Glomerular visceral epithelial cell (primary cell): Measurements from ENCODE around the gene TSPYL1.
"Not testable (repeated sequence)": the region's sequence is repeated elsewhere in the genome, so short reads cannot be mapped to it uniquely, and the experiment has no call there.

Experiments
- DNase-seq: peaks from one replicate; pipeline ENCODE4 v3.0.0-alpha.2; 2016; ENCODE audit errors: extremely low spot score

Gene TSPYL1

DNA sequence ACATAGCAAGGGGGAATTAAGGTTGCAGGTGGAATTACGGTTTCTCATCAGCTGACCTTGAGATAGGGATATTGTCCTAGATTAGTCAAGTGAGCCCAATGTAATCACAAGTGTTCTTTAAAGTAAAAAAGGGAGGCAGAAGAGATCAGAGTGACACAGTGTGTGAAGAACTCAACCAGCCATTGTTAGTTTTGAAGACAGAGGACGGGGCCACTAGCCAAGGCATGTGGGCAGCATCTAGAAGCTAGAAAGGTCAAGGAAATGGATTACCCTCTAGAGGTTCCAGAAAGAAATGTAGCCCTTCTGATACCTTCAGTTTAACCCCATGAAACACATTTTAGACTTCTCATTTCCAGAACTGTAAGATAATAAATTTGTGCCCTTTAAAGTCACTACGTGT, 18.5 kb upstream of the TSPYL1 start:
- no peak for DNase-seq

DNA sequence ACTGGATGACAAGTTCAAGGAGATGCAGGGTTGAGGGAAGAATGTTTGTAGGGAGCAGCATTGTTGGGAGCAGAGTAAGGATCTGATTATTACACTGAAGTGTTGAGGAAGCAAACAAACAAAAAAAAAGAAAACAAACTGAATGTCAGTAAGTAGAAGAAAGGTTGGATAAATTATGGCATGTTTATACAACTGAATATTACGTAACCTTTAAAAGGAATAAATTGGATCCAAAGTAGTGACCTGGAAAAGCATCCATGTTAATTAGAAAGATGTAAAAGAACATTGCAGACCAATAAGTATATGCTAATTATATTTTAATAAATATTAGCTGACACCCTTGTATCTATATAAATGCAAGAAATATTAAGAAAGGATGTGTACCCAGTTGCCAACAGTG, 12.8 kb upstream of the TSPYL1 start:
- no peak for DNase-seq

GRCh38 chr6:116291701-116292396, 12.1 kb upstream of the TSPYL1 start:
- DNase-seq = no peak

- no peak for DNase-seq
Measured at GRCh38 chr6:116290799-116291198, 11.1 kb upstream of the TSPYL1 start.

DNA sequence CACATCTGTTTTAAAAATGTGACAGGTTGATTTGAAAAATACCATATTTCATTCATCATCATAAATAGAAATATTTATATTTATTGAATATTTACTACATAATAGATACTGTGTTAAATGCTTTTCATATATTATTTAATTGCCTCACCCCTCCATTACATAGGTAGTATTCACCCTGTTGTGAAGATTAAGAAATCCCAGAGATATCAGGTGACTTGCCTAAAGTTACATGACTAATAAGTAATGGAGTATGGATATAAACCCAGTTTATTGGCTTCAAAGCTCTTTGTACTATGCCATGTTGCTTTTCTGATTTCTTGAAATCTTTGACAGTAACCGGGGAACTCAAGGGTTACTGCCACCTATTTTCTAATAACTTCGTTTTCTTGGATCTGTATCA, 10.1 kb upstream of the TSPYL1 start:
- DNase-seq = no peak

- DNase-seq = peak; percentile 58
Measured at GRCh38 chr6:116287689-116288282, 8.1 kb upstream of the TSPYL1 start.

GRCh38 chr6:116286773-116287358, 7.1 kb upstream of the TSPYL1 start:
- DNase-seq = no peak

DNA sequence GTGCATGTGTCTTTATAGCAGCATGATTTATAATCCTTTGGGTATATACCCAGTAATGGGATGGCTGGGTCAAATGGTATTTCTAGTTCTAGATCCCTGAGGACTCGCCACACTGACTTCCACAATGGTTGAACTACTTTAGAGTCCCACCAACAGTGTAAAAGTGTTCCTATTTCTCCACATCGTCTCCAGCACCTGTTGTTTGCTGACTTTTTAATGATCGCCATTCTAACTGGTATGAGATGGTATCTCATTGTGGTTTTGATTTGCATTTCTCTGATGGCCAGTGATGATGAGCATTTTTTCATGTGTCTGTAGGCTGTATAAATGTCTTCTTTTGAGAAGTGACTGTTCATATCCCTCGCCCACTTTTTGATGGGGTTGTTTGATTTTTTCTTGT, 5.3 kb upstream of the TSPYL1 start:
- DNase-seq = not testable (repeated sequence)

DNA sequence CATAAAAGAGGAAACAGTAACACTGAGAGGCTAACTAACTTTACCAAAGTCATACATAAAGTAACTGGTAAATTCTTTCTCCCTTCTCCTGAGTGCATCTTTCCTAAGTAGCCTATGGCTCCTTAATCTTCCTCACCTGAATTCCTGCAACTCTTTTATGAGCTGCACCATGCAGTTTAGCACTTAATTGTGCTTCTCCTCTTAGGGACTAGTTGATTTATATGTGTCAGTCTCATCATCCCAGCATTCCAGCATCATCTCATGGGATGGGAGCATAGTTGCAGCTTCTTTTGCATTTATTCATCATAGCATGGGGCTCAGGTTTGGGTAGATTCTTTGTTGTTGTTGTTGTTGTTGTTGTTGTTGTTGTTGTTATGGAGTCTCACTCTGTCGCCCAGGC, 3.5 kb upstream of the TSPYL1 start:
- DNase-seq = no peak

GRCh38 chr6:116282698-116283097, 3.0 kb upstream of the TSPYL1 start:
- no peak for DNase-seq

- DNase-seq = no peak
Measured at GRCh38 chr6:116280933-116281316, 1.2 kb upstream of the TSPYL1 start.

DNA sequence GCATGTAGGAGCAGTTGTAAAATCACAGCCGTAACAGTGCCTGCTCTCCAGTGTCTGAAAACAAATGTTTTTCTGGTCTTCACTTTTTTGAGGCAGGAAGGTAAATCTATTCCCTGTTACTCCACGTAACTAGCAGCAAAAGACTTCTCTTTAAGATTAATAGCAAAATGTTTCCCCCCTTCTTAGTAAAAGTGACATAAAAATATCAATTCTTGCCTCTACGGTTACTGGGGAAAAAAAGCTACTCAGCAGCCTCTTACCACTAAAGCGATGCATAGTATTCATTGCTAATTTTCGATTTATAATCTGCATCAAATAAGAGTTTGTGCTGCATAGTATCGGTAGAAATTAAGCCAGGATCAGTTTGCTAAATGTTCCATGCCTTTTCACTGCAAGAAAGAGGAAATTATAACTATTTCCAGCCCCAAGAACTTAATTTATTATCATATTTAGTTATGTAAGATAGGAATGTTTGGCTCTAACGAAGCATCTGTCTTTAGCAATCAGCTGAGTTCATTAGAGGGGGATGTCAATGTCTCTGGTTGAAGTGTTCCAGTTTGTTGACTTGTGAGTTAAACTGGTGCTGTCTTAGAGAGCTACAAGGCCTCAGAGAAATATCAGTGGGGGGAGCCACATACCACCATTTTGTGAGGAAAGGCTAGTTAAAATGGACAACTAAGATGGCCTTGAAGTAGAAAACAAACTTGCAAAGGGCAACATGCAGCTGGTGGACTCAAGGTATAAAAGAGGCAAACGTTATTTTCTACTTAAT, 617 bp upstream of the TSPYL1 start:
- DNase-seq = peak; percentile 26

- no peak for DNase-seq
Measured at GRCh38 chr6:116278854-116279231, 887 bp downstream of the TSPYL1 start.

GRCh38 chr6:116278481-116278829, 1.3 kb downstream of the TSPYL1 start:
- DNase-seq = no peak

- no peak for DNase-seq
Measured at GRCh38 chr6:116277124-116277523, 2.6 kb downstream of the TSPYL1 start.

DNA sequence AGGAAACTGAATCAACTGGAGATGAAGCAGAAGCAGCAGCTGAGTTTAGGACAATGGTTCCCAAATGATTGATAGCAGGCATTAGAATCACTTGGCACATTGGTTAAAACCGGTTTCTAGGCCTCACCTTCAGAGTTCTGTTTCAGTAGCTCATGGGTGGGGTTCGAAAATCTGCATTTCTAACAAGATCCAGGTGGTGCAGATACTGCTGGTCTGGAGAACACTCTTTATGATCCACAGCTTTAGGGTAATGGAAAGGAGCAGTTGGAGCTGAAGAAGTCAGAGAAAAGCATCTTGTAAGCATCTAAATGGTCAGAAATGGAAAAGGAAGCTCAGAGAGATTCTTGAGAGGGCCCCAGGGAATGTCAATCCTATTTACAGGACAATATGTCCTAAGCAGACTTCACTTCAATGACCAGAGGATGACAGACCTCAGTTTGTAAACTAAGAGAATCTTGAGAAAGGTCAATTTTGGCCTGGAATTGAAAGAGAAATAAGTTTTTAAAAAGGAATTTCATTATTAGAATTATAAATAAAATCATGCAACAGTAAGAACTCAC, 8.5 kb downstream of the TSPYL1 start:
- DNase-seq = no peak

GRCh38 chr6:116268589-116269293, 11.0 kb downstream of the TSPYL1 start:
- DNase-seq = peak; percentile 77

DNA sequence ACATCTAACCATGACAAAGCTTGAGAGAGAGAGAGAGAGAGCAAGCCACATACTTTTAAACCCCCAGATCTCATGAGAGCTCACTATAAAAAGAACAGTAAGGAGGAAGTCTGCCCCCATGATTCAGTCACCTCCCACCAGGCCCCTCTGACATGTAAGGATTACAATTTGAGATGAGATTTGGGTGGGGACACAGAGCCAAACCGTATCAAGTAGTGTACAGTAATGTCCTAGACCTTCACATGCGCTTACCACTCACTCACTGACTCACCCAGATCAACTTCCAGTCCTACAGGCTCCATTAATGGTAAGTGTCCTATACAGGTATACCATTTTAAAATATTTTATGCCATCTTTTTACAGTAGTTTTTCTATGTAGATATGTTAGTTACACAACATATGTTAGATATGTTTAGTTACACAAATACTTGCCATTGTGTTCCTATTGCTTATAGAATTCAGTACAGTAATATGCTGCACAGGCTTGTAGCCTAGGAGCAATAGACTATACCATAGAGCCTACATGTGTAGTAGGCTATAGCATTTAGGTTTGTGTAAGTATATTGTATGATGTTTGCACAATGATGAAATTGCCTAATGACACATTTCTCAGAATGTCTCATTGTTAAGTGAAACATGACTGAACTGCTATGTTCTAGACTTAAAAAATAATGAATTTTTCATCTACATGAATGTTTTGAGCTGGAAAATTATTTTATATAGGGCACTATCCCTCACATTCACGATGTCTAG, 11.7 kb downstream of the TSPYL1 start:
- DNase-seq = no peak

DNA sequence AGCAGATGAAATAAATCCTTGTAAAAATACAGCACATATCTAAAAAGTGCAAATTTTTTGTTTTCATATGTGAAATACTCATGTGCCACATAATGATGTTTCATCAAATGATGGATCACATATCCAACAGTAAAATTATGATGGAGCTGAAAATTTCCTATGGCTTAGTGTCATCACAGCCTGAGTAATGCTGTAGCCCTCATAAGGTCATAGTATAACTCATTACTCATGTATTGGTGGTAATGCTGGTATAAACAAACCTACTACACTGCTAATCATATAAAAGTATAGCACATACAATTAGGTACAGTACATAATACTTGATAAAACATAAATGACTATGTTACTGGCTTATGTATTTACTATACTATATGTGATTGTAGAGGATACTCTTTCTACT, 12.9 kb downstream of the TSPYL1 start:
- no peak for DNase-seq

DNA sequence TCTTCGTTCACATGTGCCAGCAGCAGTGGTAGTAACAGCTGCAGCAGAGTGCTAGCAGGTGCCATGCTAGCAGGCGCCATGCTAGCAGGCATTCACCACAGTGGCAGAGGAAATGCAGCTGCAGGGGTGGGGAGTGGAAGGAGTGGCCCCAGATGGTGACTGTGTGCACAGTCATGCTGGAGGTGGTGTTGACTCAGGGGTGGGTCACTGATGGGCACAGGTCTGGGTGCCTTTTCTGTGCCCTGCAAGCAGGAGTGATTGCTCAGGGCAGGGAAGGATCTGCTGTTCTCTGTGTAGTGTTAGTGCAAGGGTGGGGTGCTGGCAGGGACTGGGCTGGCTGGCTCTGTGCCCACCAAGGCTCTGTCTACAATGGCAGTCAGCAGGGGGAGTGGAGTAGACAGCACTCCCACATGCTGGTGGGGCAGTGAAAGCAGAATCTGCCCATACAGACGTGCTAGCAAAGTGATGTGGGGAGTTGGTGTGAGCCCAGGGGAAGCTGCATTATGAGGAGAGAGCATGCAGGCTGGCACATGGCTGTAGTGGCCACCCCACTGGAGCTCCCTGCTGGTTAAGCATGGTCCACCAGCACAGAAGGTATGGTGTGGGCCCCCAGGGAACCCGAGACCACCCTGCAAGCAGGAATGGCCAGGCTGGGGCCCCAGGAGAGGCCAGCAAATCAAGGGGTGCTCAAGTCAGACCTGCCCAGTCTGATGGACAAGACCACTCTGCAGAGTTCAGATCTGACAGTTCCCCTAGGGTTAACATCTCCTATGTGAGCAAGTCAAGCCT, 14.5 kb downstream of the TSPYL1 start:
- peak; percentile 27 for DNase-seq
